ENCODE data around the gene ATP5F1D. TPM values are rescaled to one million over a fixed set of nuclear protein-coding genes. Genes with fewer than 3 reads are reported as not detected.

ATP5F1D gene
- total and polyA plus RNA-seq, 2 of the 13 experiments (the other 11 are each of a cell fraction or from before 2014, with no cell fraction given), result 39.4 to 78.7 TPM

- peak; percentile 0 for TF ChIP-seq AGO1 (IDR thresholded peaks at IDR 0.05; ENCODE audit: low read depth, low read length, poor library complexity, severe bottlenecking)
- no peak for TF ChIP-seq ATAD3A (CRISPR knock-in tag; IDR thresholded peaks at IDR 0.05)
- TF ChIP-seq SP4 (CRISPR knock-in tag; IDR thresholded peaks at IDR 0.05), result peak; percentile 69
- no peak for TF ChIP-seq MTF1 (CRISPR knock-in tag; IDR thresholded peaks at IDR 0.05)
- TF ChIP-seq HNRNPLL (IDR thresholded peaks at IDR 0.05; ENCODE audit: low read depth, low read length, poor library complexity, severe bottlenecking), result peak; percentile 15
- no peak; the same call in none of the 2 replicates for TF ChIP-seq POGK (CRISPR knock-in tag; conservative IDR thresholded peaks at IDR 0.05)
- no peak for TF ChIP-seq ZNF337 (CRISPR knock-in tag; IDR thresholded peaks at IDR 0.05; ENCODE audit: borderline replicate concordance, low read depth)
- no peak for TF ChIP-seq PRDM4 (CRISPR knock-in tag; IDR thresholded peaks at IDR 0.05; ENCODE audit: borderline replicate concordance)
- TF ChIP-seq ZBTB25 (CRISPR knock-in tag; IDR thresholded peaks at IDR 0.05), result no peak
- TF ChIP-seq JARID2 (CRISPR knock-in tag; IDR thresholded peaks at IDR 0.05; ENCODE audit: insufficient replicate concordance), result no peak
- TF ChIP-seq SRY (CRISPR knock-in tag; IDR thresholded peaks at IDR 0.05), result 0 out of 2 replicates have a peak, but pooled peaks have one; percentile 55
- no peak for TF ChIP-seq SMC3 (IDR thresholded peaks at IDR 0.05; ENCODE audit: low read length)
- no peak for TF ChIP-seq TRAFD1 (CRISPR knock-in tag; IDR thresholded peaks at IDR 0.05; ENCODE audit: borderline replicate concordance)
- 0 out of 2 replicates have a peak, but pooled peaks have one; percentile 19 for TF ChIP-seq ZNF431 (CRISPR knock-in tag; IDR thresholded peaks at IDR 0.05; ENCODE audit: borderline replicate concordance, low read depth)
- no peak for TF ChIP-seq ATF7-NPFF (CRISPR knock-in tag; IDR thresholded peaks at IDR 0.05; ENCODE audit: low read depth)
- no peak for TF ChIP-seq RBFOX2 (IDR thresholded peaks at IDR 0.05; ENCODE audit: low read depth, low read length)
- TF ChIP-seq ARNT2 (CRISPR knock-in tag; IDR thresholded peaks at IDR 0.05; ENCODE audit: low read depth), result 0 out of 2 replicates have a peak, but pooled peaks have one; percentile 10
- TF ChIP-seq FOXO4 (CRISPR knock-in tag; conservative IDR thresholded peaks at IDR 0.05), result no peak
- TF ChIP-seq ZNF205 (CRISPR knock-in tag; IDR thresholded peaks at IDR 0.05), result no peak
- TF ChIP-seq TOE1 (CRISPR knock-in tag; IDR thresholded peaks at IDR 0.05), result no peak
Measured at GRCh38 chr19:1264801-1265614, 23.5 kb downstream of the ATP5F1D start (continued).

All from HepG2 (cell line).